ENCODE results near the gene PCARE. TPM values are rescaled to one million over a fixed set of nuclear protein-coding genes. Genes with fewer than 3 reads are reported as not detected.

Gene PCARE
- total RNA-seq, 2 experiments from 2014 or later = not detected

- POLR2A ChIA-PET = no interaction called here
These were observed 14.7 kb downstream of the PCARE start for GRCh38 chr2:29059624-29060023.

GRCh38 chr2:29057006-29057405 is 17.3 kb downstream of the PCARE start:
- H3K36me3 Mint-ChIP-seq (ENCODE audit: low read depth) = no peaks in the 10 kb centered on the region
- CTCF ChIA-PET = no interaction called here
- no peak for DNase-seq
- no peaks in the 10 kb centered on the region for H3K4me1 Mint-ChIP-seq (ENCODE audit: low read depth)
- H3K27ac Mint-ChIP-seq = no peak overlapping the region
- ATAC-seq = no peak
- no peaks in the 10 kb centered on the region for H3K9me3 Mint-ChIP-seq (ENCODE audit: insufficient read depth)
- POLR2A ChIA-PET = no interaction called here
- H3K27me3 Mint-ChIP-seq (ENCODE audit: low read depth) = no peaks in the 10 kb centered on the region
- H3K4me3 Mint-ChIP-seq = no peak overlapping the region

More at GRCh38 chr2:29059624-29060023, 14.7 kb downstream of the PCARE start:
- CTCF ChIA-PET = no interaction called here
- no peaks in the 10 kb centered on the region for H3K9me3 Mint-ChIP-seq (ENCODE audit: insufficient read depth)
- H3K27ac Mint-ChIP-seq = no peak overlapping the region
- no peaks in the 10 kb centered on the region for H3K36me3 Mint-ChIP-seq (ENCODE audit: low read depth)
- DNase-seq (no peak), ATAC-seq (no peak)
- no peak overlapping the region for H3K4me3 Mint-ChIP-seq
- no peaks in the 10 kb centered on the region for H3K27me3 Mint-ChIP-seq (ENCODE audit: low read depth)
- no peaks in the 10 kb centered on the region for H3K4me1 Mint-ChIP-seq (ENCODE audit: low read depth)

GRCh38 chr2:29056452-29056851 is 17.9 kb downstream of the PCARE start:
- ATAC-seq (no peak), DNase-seq (no peak)
- Mint-ChIP-seq H3K27ac (no peak overlapping the region), H3K9me3 (ENCODE audit: insufficient read depth) (no peaks in the 10 kb centered on the region), H3K27me3 (ENCODE audit: low read depth) (no peaks in the 10 kb centered on the region), H3K4me3 (no peak overlapping the region), H3K36me3 (ENCODE audit: low read depth) (no peaks in the 10 kb centered on the region), H3K4me1 (ENCODE audit: low read depth) (no peaks in the 10 kb centered on the region)
- ChIA-PET CTCF (no interaction called here), POLR2A (no interaction called here)

GRCh38 chr2:29055601-29056000 is 18.7 kb downstream of the PCARE start:
- Mint-ChIP-seq H3K27ac (no peak overlapping the region), H3K27me3 (ENCODE audit: low read depth) (no peaks in the 10 kb centered on the region), H3K9me3 (ENCODE audit: insufficient read depth) (no peaks in the 10 kb centered on the region), H3K4me1 (ENCODE audit: low read depth) (no peaks in the 10 kb centered on the region), H3K4me3 (no peak overlapping the region), H3K36me3 (ENCODE audit: low read depth) (no peaks in the 10 kb centered on the region)
- ATAC-seq = no peak
- no peak for DNase-seq
- ChIA-PET CTCF (no interaction called here), POLR2A (no interaction called here)

- POLR2A ChIA-PET = no interaction called here
- Mint-ChIP-seq H3K9me3 (ENCODE audit: insufficient read depth) (no peaks in the 10 kb centered on the region), H3K36me3 (ENCODE audit: low read depth) (no peaks in the 10 kb centered on the region), H3K27me3 (ENCODE audit: low read depth) (no peaks in the 10 kb centered on the region), H3K27ac (no peak overlapping the region), H3K4me3 (no peak overlapping the region), H3K4me1 (ENCODE audit: low read depth) (no peaks in the 10 kb centered on the region)
- CTCF ChIA-PET = no interaction called here
- no peak for ATAC-seq
- DNase-seq = no peak
These were observed 19.9 kb downstream of the PCARE start for GRCh38 chr2:29054430-29054829.

- no peaks in the 10 kb centered on the region for H3K4me1 Mint-ChIP-seq (ENCODE audit: low read depth)
- H3K9me3 Mint-ChIP-seq (ENCODE audit: insufficient read depth) = no peaks in the 10 kb centered on the region
- CTCF ChIA-PET = no interaction called here
- H3K27me3 Mint-ChIP-seq (ENCODE audit: low read depth) = no peaks in the 10 kb centered on the region
- H3K4me3 Mint-ChIP-seq = no peak overlapping the region
- DNase-seq (no peak), ATAC-seq (no peak)
- POLR2A ChIA-PET = no interaction called here
- no peak overlapping the region for H3K27ac Mint-ChIP-seq
- H3K36me3 Mint-ChIP-seq (ENCODE audit: low read depth) = no peaks in the 10 kb centered on the region
These were observed 20.5 kb downstream of the PCARE start for GRCh38 chr2:29053670-29054400.

- CTCF ChIA-PET = no interaction called here
- Mint-ChIP-seq H3K36me3 (ENCODE audit: low read depth) (no peaks in the 10 kb centered on the region), H3K4me3 (no peak overlapping the region), H3K4me1 (ENCODE audit: low read depth) (no peaks in the 10 kb centered on the region), H3K27me3 (ENCODE audit: low read depth) (no peaks in the 10 kb centered on the region), H3K9me3 (ENCODE audit: insufficient read depth) (no peaks in the 10 kb centered on the region), H3K27ac (no peak overlapping the region)
- DNase-seq = no peak
- POLR2A ChIA-PET = no interaction called here
- ATAC-seq = no peak
These were observed 21.1 kb downstream of the PCARE start for GRCh38 chr2:29053223-29053622.

GRCh38 chr2:29052807-29053206 is 21.5 kb downstream of the PCARE start:
- DNase-seq = no peak
- H3K4me3 Mint-ChIP-seq = no peak overlapping the region
- POLR2A ChIA-PET = no interaction called here
- H3K36me3 Mint-ChIP-seq (ENCODE audit: low read depth) = no peaks in the 10 kb centered on the region
- no peaks in the 10 kb centered on the region for H3K9me3 Mint-ChIP-seq (ENCODE audit: insufficient read depth)
- H3K27ac Mint-ChIP-seq = peak overlapping the region; percentile 53
- H3K4me1 Mint-ChIP-seq (ENCODE audit: low read depth) = no peaks in the 10 kb centered on the region
- ATAC-seq = no peak
- CTCF ChIA-PET = no interaction called here
- H3K27me3 Mint-ChIP-seq (ENCODE audit: low read depth) = no peaks in the 10 kb centered on the region

GRCh38 chr2:29051730-29052129 is 22.6 kb downstream of the PCARE start:
- H3K27ac Mint-ChIP-seq = no peak overlapping the region
- no peaks in the 10 kb centered on the region for H3K36me3 Mint-ChIP-seq (ENCODE audit: low read depth)
- CTCF ChIA-PET = no interaction called here
- POLR2A ChIA-PET = no interaction called here
- no peaks in the 10 kb centered on the region for H3K27me3 Mint-ChIP-seq (ENCODE audit: low read depth)
- ATAC-seq (no peak), DNase-seq (no peak)
- no peak overlapping the region for H3K4me3 Mint-ChIP-seq
- H3K4me1 Mint-ChIP-seq (ENCODE audit: low read depth) = no peaks in the 10 kb centered on the region
- H3K9me3 Mint-ChIP-seq (ENCODE audit: insufficient read depth) = no peaks in the 10 kb centered on the region

- ChIA-PET CTCF (interaction anchor here (0.9 kb wide), 1 partner anchor 13 kb away, joined by 3 read pairs; no protein-coding TSS in a partner anchor), POLR2A (no interaction called here)
- H3K27ac Mint-ChIP-seq = no peak overlapping the region
- H3K4me1 Mint-ChIP-seq (ENCODE audit: low read depth) = no peaks in the 10 kb centered on the region
- no peaks in the 10 kb centered on the region for H3K27me3 Mint-ChIP-seq (ENCODE audit: low read depth)
- no peaks in the 10 kb centered on the region for H3K9me3 Mint-ChIP-seq (ENCODE audit: insufficient read depth)
- no peak overlapping the region for H3K4me3 Mint-ChIP-seq
- no peak for DNase-seq
- H3K36me3 Mint-ChIP-seq (ENCODE audit: low read depth) = no peaks in the 10 kb centered on the region
- ATAC-seq = no peak
These were observed 23.7 kb downstream of the PCARE start for GRCh38 chr2:29050591-29050990.

- Mint-ChIP-seq H3K9me3 (ENCODE audit: insufficient read depth) (no peaks in the 10 kb centered on the region), H3K4me1 (ENCODE audit: low read depth) (no peaks in the 10 kb centered on the region), H3K36me3 (ENCODE audit: low read depth) (no peaks in the 10 kb centered on the region), H3K4me3 (no peak overlapping the region), H3K27ac (no peak overlapping the region), H3K27me3 (ENCODE audit: low read depth) (no peaks in the 10 kb centered on the region)
- DNase-seq = no peak
- ChIA-PET POLR2A (no interaction called here), CTCF (no interaction called here)
- ATAC-seq = no peak
These were observed 27.1 kb downstream of the PCARE start for GRCh38 chr2:29047083-29047845.

GRCh38 chr2:29046321-29046720 is 28.0 kb downstream of the PCARE start:
- CTCF ChIA-PET = no interaction called here
- Mint-ChIP-seq H3K27me3 (ENCODE audit: low read depth) (no peaks in the 10 kb centered on the region), H3K4me1 (ENCODE audit: low read depth) (no peaks in the 10 kb centered on the region), H3K27ac (no peak overlapping the region), H3K36me3 (ENCODE audit: low read depth) (no peaks in the 10 kb centered on the region), H3K4me3 (no peak overlapping the region), H3K9me3 (ENCODE audit: insufficient read depth) (no peaks in the 10 kb centered on the region)
- ATAC-seq (no peak), DNase-seq (no peak)
- POLR2A ChIA-PET = interaction anchor here (0.5 kb wide), 1 partner anchor 70 kb away, joined by 3 read pairs; no protein-coding TSS in a partner anchor
